Measurements from ENCODE around the gene RSRC2. TPM values are rescaled to one million over a fixed set of nuclear protein-coding genes. Genes with fewer than 3 reads are reported as not detected.
"Not testable (repeated sequence)": the region's sequence is repeated elsewhere in the genome, so short reads cannot be mapped to it uniquely, and the experiment has no call there.

Gene RSRC2
- total RNA-seq, 1 donor from 2014 or later, result 104 TPM

DNA sequence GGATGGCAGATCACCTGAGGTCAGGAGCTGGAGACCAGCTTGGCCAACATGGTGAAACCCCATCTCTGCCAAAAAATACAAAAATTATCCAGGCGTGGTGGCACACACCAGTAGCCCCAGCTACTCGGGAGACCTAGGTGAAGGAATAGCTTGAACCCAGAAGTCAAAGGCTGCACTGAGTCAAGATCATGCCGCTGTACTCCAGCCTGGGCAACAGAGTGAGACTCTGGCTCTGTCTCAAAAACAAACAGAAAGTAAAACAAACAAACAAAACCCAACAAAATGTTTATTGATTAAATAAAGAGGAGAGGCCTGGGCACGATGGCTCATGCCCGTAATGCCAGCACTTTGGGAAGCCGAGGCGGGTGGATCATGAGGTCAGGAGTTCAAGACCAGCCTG, 31.5 kb downstream of the RSRC2 start:
- TF ChIP-seq, protein P1, sequence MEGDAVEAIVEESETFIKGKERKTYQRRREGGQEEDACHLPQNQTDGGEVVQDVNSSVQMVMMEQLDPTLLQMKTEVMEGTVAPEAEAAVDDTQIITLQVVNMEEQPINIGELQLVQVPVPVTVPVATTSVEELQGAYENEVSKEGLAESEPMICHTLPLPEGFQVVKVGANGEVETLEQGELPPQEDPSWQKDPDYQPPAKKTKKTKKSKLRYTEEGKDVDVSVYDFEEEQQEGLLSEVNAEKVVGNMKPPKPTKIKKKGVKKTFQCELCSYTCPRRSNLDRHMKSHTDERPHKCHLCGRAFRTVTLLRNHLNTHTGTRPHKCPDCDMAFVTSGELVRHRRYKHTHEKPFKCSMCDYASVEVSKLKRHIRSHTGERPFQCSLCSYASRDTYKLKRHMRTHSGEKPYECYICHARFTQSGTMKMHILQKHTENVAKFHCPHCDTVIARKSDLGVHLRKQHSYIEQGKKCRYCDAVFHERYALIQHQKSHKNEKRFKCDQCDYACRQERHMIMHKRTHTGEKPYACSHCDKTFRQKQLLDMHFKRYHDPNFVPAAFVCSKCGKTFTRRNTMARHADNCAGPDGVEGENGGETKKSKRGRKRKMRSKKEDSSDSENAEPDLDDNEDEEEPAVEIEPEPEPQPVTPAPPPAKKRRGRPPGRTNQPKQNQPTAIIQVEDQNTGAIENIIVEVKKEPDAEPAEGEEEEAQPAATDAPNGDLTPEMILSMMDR (IDR thresholded peaks at IDR 0.05; ENCODE audit: partially characterized antibody, unreplicated experiment), result no peak

DNA sequence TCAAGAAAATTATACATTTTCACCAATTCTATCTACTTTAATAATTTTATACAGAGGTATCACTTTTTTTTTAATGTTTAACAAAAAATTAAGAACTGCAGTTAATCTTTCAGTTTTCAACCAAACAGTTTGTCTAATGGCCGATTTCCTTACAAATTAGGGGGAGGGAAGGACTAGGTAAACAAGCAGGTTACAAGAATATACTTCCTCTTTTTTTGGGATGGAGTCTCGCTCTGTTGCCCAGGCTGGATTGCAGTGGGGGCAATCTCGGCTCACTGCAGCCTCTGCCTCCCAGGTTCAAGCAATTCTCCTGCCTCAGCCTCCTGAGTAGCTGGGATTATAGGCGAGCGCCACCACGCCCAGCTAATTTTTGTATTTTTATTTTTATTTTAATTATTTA, 33.5 kb downstream of the RSRC2 start:
- H3K27me3 Mint-ChIP-seq (ENCODE audit: unreplicated experiment); DNase-seq; H3K9me3 Mint-ChIP-seq (ENCODE audit: unreplicated experiment); H3K36me3 Mint-ChIP-seq (ENCODE audit: unreplicated experiment); H3K4me1 Mint-ChIP-seq (ENCODE audit: low read depth, unreplicated experiment); H3K4me3 Mint-ChIP-seq (ENCODE audit: unreplicated experiment); H3K27ac Mint-ChIP-seq (ENCODE audit: unreplicated experiment): not testable (repeated sequence)

More for the DNA sequence above, 31.5 kb downstream of the RSRC2 start:
- no peak for DNase-seq
- Mint-ChIP-seq H3K9me3 (ENCODE audit: unreplicated experiment) (peaks cover 4% of the 10 kb centered on the region), H3K4me3 (ENCODE audit: unreplicated experiment) (no peak overlapping the region), H3K4me1 (ENCODE audit: low read depth, unreplicated experiment) (peaks cover 9% of the 10 kb centered on the region), H3K36me3 (ENCODE audit: unreplicated experiment) (no peaks in the 10 kb centered on the region), H3K27ac (ENCODE audit: unreplicated experiment) (no peak overlapping the region), H3K27me3 (ENCODE audit: unreplicated experiment) (no peaks in the 10 kb centered on the region)

DNA sequence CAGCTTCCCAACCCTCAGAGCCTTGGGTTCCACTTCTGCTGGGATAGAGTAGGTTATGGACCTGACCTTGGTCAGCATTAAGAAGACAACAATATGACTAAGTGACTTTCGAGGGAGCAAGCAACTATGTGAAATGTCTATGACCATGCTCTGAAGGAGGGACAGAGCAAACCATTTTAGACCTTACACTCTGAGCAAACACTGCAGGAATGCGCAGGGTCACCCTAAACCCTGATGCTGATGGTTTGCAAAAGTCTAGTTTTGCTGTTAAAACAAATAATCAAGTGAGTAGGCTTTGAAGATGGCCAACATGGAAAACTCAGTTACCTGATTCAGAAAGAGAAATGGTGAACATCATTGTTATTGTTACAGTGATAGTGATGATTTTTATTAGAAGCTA, 34.7 kb downstream of the RSRC2 start:
- no peak overlapping the region for H3K27ac Mint-ChIP-seq (ENCODE audit: unreplicated experiment)
- peaks cover 4% of the 10 kb centered on the region for H3K36me3 Mint-ChIP-seq (ENCODE audit: unreplicated experiment)
- no peaks in the 10 kb centered on the region for H3K27me3 Mint-ChIP-seq (ENCODE audit: unreplicated experiment)
- H3K4me3 Mint-ChIP-seq (ENCODE audit: unreplicated experiment), result no peak overlapping the region
- H3K9me3 Mint-ChIP-seq (ENCODE audit: unreplicated experiment), result peaks cover 2% of the 10 kb centered on the region
- TF ChIP-seq, protein P1 (IDR thresholded peaks at IDR 0.05; ENCODE audit: partially characterized antibody, unreplicated experiment), result no peak
- no peak for DNase-seq
- H3K4me1 Mint-ChIP-seq (ENCODE audit: low read depth, unreplicated experiment), result peaks cover 1% of the 10 kb centered on the region

DNA sequence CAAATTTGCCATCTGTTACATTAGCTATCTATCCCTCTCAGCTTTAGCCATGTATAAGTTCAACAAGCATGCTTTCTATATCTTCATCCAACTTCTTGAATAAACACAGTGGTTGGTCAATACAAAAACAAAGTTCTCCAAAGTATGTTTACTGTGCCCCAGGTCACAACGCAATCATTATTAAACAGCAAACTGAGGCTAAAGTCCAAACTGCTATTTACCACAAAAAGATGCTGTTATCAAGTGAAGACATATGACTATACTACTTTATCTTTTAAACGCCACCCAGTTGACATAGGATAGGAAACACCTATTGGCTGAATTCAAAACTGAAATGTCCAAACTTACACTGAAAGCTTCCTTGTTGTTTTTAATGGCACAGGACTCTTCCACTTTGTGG, 37.7 kb downstream of the RSRC2 start:
- Mint-ChIP-seq H3K27me3 (ENCODE audit: unreplicated experiment) (peaks cover 4% of the 10 kb centered on the region), H3K27ac (ENCODE audit: unreplicated experiment) (peak overlapping the region; percentile 19), H3K36me3 (ENCODE audit: unreplicated experiment) (peaks cover 9% of the 10 kb centered on the region), H3K4me1 (ENCODE audit: low read depth, unreplicated experiment) (no peaks in the 10 kb centered on the region), H3K4me3 (ENCODE audit: unreplicated experiment) (peak overlapping the region; percentile 5), H3K9me3 (ENCODE audit: unreplicated experiment) (peaks cover 2% of the 10 kb centered on the region)
- TF ChIP-seq, protein P1 (IDR thresholded peaks at IDR 0.05; ENCODE audit: partially characterized antibody, unreplicated experiment), result no peak
- DNase-seq, result no peak

DNA sequence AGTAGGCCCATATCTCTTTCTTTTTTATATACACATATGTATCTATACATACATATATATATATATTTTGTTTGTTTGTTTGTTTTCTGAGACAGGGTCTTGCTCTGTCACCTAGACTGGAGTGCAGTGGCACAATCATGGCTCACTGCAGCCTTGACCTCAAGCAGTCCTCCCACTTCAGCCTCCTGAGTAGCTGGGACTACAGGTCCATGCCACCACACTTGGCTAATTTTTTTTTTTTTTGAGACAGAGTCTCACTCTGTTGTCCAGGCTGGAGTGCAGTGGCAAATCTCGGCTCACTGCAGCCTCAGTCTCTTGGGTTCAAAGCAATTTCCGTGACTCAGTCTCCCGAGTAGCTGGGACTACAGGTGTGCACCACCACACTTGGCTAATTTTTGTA, 38.9 kb downstream of the RSRC2 start:
- H3K27ac Mint-ChIP-seq (ENCODE audit: unreplicated experiment); H3K9me3 Mint-ChIP-seq (ENCODE audit: unreplicated experiment); H3K4me3 Mint-ChIP-seq (ENCODE audit: unreplicated experiment); H3K27me3 Mint-ChIP-seq (ENCODE audit: unreplicated experiment); H3K36me3 Mint-ChIP-seq (ENCODE audit: unreplicated experiment); H3K4me1 Mint-ChIP-seq (ENCODE audit: low read depth, unreplicated experiment); DNase-seq: not testable (repeated sequence)

DNA sequence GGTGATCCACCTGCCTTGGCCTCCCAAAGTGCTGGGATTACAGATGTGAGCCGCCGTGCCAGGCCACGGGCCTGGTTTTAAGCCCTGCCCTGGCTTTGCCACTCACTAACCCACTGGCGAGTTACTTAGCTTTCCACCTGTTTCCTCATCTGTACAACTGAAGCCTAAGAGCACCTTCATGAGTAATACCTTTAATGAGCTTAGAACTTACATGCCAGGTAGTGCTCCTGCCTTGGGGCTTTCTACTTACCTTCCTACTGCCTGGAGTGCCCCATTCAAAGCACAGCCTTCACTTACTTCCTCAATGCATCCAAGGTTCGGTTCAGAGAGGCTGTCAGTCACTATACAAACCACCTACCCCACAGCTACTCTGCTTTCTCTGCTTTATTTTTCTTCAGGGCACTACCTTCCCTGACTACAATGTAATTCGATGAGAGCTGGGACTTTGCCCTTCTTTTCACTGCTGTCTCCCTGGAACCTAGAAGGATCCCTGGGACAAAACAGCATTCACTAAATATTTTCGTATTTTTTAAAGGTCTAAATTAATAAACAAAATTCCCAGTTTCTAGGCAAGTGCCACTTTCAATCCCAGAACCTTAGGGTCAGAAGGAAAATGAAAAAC, 39.8 kb downstream of the RSRC2 start:
- DNase-seq, result no peak
- H3K4me3 Mint-ChIP-seq (ENCODE audit: unreplicated experiment), result no peak overlapping the region
- TF ChIP-seq, protein P1 (IDR thresholded peaks at IDR 0.05; ENCODE audit: partially characterized antibody, unreplicated experiment), result no peak

DNA sequence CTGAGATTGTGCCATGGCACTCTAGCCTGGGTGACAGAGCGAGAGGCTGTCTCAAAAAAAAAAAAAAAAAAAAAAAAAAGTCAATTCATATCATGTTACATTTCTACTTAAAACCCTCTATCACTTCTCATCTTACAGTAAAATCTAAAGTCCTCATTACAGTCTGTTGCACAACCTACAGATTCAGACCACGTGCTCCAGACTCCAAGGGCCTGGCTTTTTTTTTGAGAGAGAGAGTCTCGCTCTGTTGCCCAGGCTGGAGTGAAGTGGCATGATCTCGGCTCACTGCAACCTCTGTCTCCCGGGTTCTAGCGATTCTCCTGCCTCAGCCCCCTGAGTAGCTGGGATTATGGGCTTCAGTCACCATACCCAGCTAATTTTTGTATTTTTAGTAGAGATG, 40.4 kb downstream of the RSRC2 start:
- not testable (repeated sequence) for H3K27me3 Mint-ChIP-seq (ENCODE audit: unreplicated experiment); H3K9me3 Mint-ChIP-seq (ENCODE audit: unreplicated experiment); H3K4me3 Mint-ChIP-seq (ENCODE audit: unreplicated experiment); H3K4me1 Mint-ChIP-seq (ENCODE audit: low read depth, unreplicated experiment); H3K36me3 Mint-ChIP-seq (ENCODE audit: unreplicated experiment); H3K27ac Mint-ChIP-seq (ENCODE audit: unreplicated experiment); DNase-seq

More for the DNA sequence above, 39.8 kb downstream of the RSRC2 start:
- Mint-ChIP-seq H3K27me3 (ENCODE audit: unreplicated experiment) (peaks cover 4% of the 10 kb centered on the region), H3K27ac (ENCODE audit: unreplicated experiment) (peak overlapping the region; percentile 9), H3K36me3 (ENCODE audit: unreplicated experiment) (peaks cover 9% of the 10 kb centered on the region), H3K4me1 (ENCODE audit: low read depth, unreplicated experiment) (no peaks in the 10 kb centered on the region), H3K9me3 (ENCODE audit: unreplicated experiment) (peaks cover under 1% of the 10 kb centered on the region)

DNA sequence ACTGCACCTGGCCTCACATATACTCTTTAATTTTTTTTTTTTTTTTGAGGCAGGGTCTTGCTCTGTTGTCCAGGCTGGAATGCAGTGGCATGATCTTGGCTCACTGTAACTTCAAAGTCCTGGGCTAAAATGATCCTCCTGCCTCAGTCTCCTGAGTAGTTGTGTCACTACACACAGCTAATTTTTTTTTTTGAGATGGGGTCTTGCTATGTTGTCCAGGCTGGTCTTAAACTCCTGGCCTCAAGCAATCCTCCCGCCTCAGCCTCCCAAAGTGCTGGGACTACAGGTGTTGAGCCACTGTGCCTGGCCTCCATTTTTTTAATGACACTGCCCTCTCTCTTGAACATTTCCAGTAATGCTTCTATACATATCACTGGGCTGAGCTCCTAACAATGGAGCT, 42.4 kb downstream of the RSRC2 start:
- H3K4me1 Mint-ChIP-seq (ENCODE audit: low read depth, unreplicated experiment); H3K27me3 Mint-ChIP-seq (ENCODE audit: unreplicated experiment); DNase-seq; H3K36me3 Mint-ChIP-seq (ENCODE audit: unreplicated experiment); H3K4me3 Mint-ChIP-seq (ENCODE audit: unreplicated experiment); H3K9me3 Mint-ChIP-seq (ENCODE audit: unreplicated experiment): not testable (repeated sequence)
- H3K27ac Mint-ChIP-seq (ENCODE audit: unreplicated experiment), result peak overlapping the region; percentile 10

Data from glutamatergic neuron (in vitro differentiated cells).